MM.1S (cell line): ENCODE results near the gene RNF208.

Experiments used
- DNase-seq: peaks from one replicate; pipeline ENCODE4 v3.0.0-alpha.2; 2015
- H2AFZ ChIP-seq: fragments of 300-600 bp; sonication (generic); 2 replicates; pipeline ENCODE4 v1.6.0; 2016; ENCODE audit warnings: antibody characterized with exemption, low read length
- H3F3A ChIP-seq: fragments of 300-600 bp; sonication (generic); 2 replicates; pipeline ENCODE4 v1.6.1; 2016; ENCODE audit warnings: mild to moderate bottlenecking, antibody characterized with exemption, low read length, moderate library complexity, mixed read lengths; ENCODE audit not compliant: insufficient read depth
- H3K27ac ChIP-seq: fragments of 300-600 bp; sonication (generic); 2 replicates; pipeline ENCODE4 v1.5.1; 2016; ENCODE audit warnings: mild to moderate bottlenecking, low read length
- H3K27me3 ChIP-seq: fragments of 300-600 bp; sonication (generic); replicated peaks from 2 replicates; pipeline ENCODE4 v1.6.0; 2016; ENCODE audit warnings: low read length; ENCODE audit not compliant: insufficient read depth
- H3K36me3 ChIP-seq: fragments of 300-600 bp; sonication (generic); replicated peaks from 2 replicates; pipeline ENCODE4 v1.6.1; 2016; ENCODE audit warnings: mild to moderate bottlenecking, low read length, mixed read lengths; ENCODE audit not compliant: insufficient read depth
- H3K4me1 ChIP-seq: fragments of 300-600 bp; sonication (generic); 2 replicates; pipeline ENCODE4 v1.6.1; 2016; ENCODE audit warnings: low read length, mixed read lengths
- H3K4me2 ChIP-seq: fragments of 300-600 bp; sonication (generic); 2 replicates; pipeline ENCODE4 v1.6.0; 2016; ENCODE audit warnings: low read depth, low read length
- H3K4me3 ChIP-seq: fragments of 300-600 bp; sonication (generic); 2 replicates; pipeline ENCODE4 v1.5.1; 2016; ENCODE audit warnings: low read length, mixed read lengths
- H3K79me2 ChIP-seq: fragments of 300-600 bp; sonication (generic); 2 replicates; pipeline ENCODE4 v1.6.1; 2016; ENCODE audit warnings: mixed run types, low read length, mixed read lengths
- H3K9ac ChIP-seq: fragments of 300-600 bp; sonication (generic); 2 replicates; pipeline ENCODE4 v1.6.1; 2016; ENCODE audit warnings: low read length, mixed read lengths
- H3K9me2 ChIP-seq: fragments of 300-600 bp; sonication (generic); replicated peaks from 2 replicates; pipeline ENCODE4 v1.6.1; 2016; ENCODE audit warnings: mild to moderate bottlenecking, low read length, mixed read lengths; ENCODE audit not compliant: insufficient read depth
- H3K9me3 ChIP-seq: fragments of 300-600 bp; sonication (generic); replicated peaks from 2 replicates; pipeline ENCODE4 v1.6.1; 2016; ENCODE audit warnings: mild to moderate bottlenecking, low read length, mixed read lengths; ENCODE audit not compliant: insufficient read depth
- H4K20me1 ChIP-seq: fragments of 300-600 bp; sonication (generic); 2 replicates; pipeline ENCODE4 v1.6.1; 2016; ENCODE audit warnings: mild to moderate bottlenecking, low read length, moderate library complexity, mixed read lengths; ENCODE audit not compliant: insufficient read depth
- EZH2 ChIP-seq: fragments of 300-600 bp; sonication (generic); optimal IDR thresholded peaks from 2 replicates; pipeline ENCODE3; 2017; ENCODE audit warnings: low read depth, mild to moderate bottlenecking, antibody characterized with exemption, low read length, mixed read lengths
- EZH2phosphoT487 ChIP-seq: fragments of 300-600 bp; sonication (generic); IDR thresholded peaks from 2 replicates; pipeline ENCODE4 v1.6.1; 2018; ENCODE audit warnings: antibody characterized with exemption, low read length
- TF ChIP-seq, protein P1 (sequence below): fragments of 300-600 bp; sonication (generic); IDR thresholded peaks from 2 replicates; pipeline ENCODE4 v1.5.1; 2016; ENCODE audit warnings: antibody characterized with exemption, low read length, mixed read lengths

RNF208 gene

GRCh38 chr9:137230705-137231371, 8.8 kb upstream of the RNF208 start, which contains the start of gene SLC34A3:
SLC34A3 (plus strand) TSS chr9:137230901; CDS start chr9:137231703, 802 bp downstream.
- H3F3A ChIP-seq = no peaks in the 10 kb centered on the region
- H3K79me2 ChIP-seq = no peaks in the 10 kb centered on the region
- H3K4me1 ChIP-seq = no peaks in the 10 kb centered on the region
- TF ChIP-seq, protein P1, sequence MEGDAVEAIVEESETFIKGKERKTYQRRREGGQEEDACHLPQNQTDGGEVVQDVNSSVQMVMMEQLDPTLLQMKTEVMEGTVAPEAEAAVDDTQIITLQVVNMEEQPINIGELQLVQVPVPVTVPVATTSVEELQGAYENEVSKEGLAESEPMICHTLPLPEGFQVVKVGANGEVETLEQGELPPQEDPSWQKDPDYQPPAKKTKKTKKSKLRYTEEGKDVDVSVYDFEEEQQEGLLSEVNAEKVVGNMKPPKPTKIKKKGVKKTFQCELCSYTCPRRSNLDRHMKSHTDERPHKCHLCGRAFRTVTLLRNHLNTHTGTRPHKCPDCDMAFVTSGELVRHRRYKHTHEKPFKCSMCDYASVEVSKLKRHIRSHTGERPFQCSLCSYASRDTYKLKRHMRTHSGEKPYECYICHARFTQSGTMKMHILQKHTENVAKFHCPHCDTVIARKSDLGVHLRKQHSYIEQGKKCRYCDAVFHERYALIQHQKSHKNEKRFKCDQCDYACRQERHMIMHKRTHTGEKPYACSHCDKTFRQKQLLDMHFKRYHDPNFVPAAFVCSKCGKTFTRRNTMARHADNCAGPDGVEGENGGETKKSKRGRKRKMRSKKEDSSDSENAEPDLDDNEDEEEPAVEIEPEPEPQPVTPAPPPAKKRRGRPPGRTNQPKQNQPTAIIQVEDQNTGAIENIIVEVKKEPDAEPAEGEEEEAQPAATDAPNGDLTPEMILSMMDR = no peak
- TF ChIP-seq EZH2phosphoT487 (no peak), EZH2 (no peak)
- no peaks in the 10 kb centered on the region for H3K9me2 ChIP-seq
- no peak within 1 kb of the TSS for H3K27ac ChIP-seq
- H4K20me1 ChIP-seq = no peaks in the 10 kb centered on the region
- H3K27me3 ChIP-seq = peaks cover 74% of the 10 kb centered on the region
- H3K36me3 ChIP-seq = no peaks in the 10 kb centered on the region
- no peak within 1 kb of the TSS for H3K4me2 ChIP-seq
- no peaks in the 10 kb centered on the region for H3K9me3 ChIP-seq
- no peak for DNase-seq
- H2AFZ ChIP-seq = no peak within 1 kb of the TSS
- H3K4me3 ChIP-seq = no peak within 1 kb of the TSS
- no peak within 1 kb of the TSS for H3K9ac ChIP-seq

GRCh38 chr9:137229903-137230704, 8.1 kb upstream of the RNF208 start:
- Histone ChIP-seq H3K9ac (no peak overlapping the region), H3K27ac (no peak overlapping the region), H3F3A (no peaks in the 10 kb centered on the region), H3K27me3 (peaks cover 67% of the 10 kb centered on the region), H3K36me3 (no peaks in the 10 kb centered on the region), H3K4me2 (no peak overlapping the region), H3K4me3 (no peak overlapping the region), H3K4me1 (no peaks in the 10 kb centered on the region), H2AFZ (no peak overlapping the region), H3K79me2 (no peaks in the 10 kb centered on the region), H3K9me2 (no peaks in the 10 kb centered on the region), H3K9me3 (no peaks in the 10 kb centered on the region), H4K20me1 (no peaks in the 10 kb centered on the region)
- DNase-seq = no peak
- TF ChIP-seq EZH2 = no peak
- TF ChIP-seq, protein P1 = no peak
- no peak for TF ChIP-seq EZH2phosphoT487

DNA sequence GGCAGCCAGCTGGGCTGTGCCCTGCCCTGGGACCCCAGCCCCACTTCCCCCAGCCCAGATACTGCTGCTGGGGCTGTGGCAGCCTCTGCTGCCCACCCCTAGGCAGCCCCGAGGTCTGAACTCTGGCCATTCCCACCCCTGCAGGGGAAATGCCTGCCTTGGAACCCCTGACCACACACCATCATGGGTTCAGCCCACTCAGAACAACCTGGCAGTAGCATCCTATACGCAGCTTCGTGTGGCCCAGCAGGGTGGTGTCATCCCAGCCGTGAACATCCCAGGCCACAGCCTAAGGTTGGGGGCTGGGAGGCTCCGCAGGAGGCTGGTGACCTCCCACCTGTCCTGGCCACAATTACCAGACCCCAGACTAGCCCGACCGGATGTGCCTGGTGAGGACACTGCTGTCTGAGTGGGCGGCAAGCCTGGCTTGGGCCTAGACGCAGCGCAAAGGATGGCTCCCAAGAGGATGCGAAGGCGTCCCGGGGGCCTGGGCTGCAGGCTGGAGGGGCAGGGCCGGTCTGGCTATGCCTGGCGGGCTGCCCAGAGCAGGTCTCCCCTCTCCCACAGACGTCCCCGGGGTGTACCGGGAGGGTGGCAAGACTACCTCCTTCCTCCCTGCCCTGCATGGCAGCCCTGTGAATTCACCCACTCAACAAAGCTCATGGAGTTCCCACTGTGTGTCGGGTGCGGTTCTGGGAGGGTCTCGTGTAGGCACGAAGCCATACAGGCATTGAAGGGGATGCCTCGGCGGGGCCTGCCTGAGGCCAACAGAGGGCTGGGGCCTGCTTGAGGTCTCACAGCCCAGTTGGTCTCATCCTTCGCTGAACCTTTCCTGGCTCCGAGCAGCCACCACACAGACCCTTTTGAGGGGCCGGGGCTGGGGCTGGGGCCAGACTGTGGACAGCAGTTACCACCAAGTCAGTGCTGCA, 7.2 kb upstream of the RNF208 start:
- no peaks in the 10 kb centered on the region for H4K20me1 ChIP-seq
- no peaks in the 10 kb centered on the region for H3K36me3 ChIP-seq
- no peaks in the 10 kb centered on the region for H3K9me2 ChIP-seq
- no peak overlapping the region for H2AFZ ChIP-seq
- no peak for DNase-seq
- H3F3A ChIP-seq = no peaks in the 10 kb centered on the region
- no peaks in the 10 kb centered on the region for H3K79me2 ChIP-seq
- no peaks in the 10 kb centered on the region for H3K9me3 ChIP-seq
- no peak for TF ChIP-seq EZH2
- no peak for TF ChIP-seq EZH2phosphoT487
- TF ChIP-seq, protein P1 = no peak
- H3K27ac ChIP-seq = no peak overlapping the region
- no peak overlapping the region for H3K9ac ChIP-seq
- no peak overlapping the region for H3K4me2 ChIP-seq
- H3K27me3 ChIP-seq = peaks cover 58% of the 10 kb centered on the region
- H3K4me3 ChIP-seq = no peak overlapping the region
- peaks cover 5% of the 10 kb centered on the region; the same call in 1 of the 2 replicates for H3K4me1 ChIP-seq
